Mesangial cell (primary cell): ENCODE results near the gene GRM7. TPM values are rescaled to one million over a fixed set of nuclear protein-coding genes. Genes with fewer than 3 reads are reported as not detected.

Source experiments
- total RNA-seq: library from RNA; depleted of rRNA; stranded (reverse); fragments of >200 nt; gene quantifications from 2 replicates; pipeline ENCODE4 v1.2.3, GENCODE V29; 2015

The GRM7 gene
- under 0.01 TPM in 1 of 2 replicates, not detected in the other for total RNA-seq

GRCh38 chr3:6860954-6861624, at the start of gene GRM7:
Gene GRM7 (plus strand): TSS chr3:6861115.

